Stimulated activated naive CD4-positive, alpha-beta T cell (primary cell): ENCODE data around the gene ARPC2.
A peak's percentile ranks its signal among the peaks of the same experiment; 100 is the strongest.
"Not testable (repeated sequence)": the region's sequence is repeated elsewhere in the genome, so short reads cannot be mapped to it uniquely, and the experiment has no call there.

Source experiments
- DNase-seq, 6 experiments: peaks; one replicate each; lab custom pipeline; 2025; lab: John Stamatoyannopoulos, UW

ARPC2 gene

GRCh38 chr2:218270721-218271486, 53.9 kb downstream of the ARPC2 start:
- no peak for DNase-seq

GRCh38 chr2:218271487-218271797, 54.5 kb downstream of the ARPC2 start:
- no peak for DNase-seq

- DNase-seq, result no peak
Measured at GRCh38 chr2:218271865-218272530, 55.0 kb downstream of the ARPC2 start.

- DNase-seq, result peak; percentile 61 to 80 (median 68)
Measured at GRCh38 chr2:218272531-218273212, 55.7 kb downstream of the ARPC2 start.

GRCh38 chr2:218273214-218273907, 56.4 kb downstream of the ARPC2 start:
- not testable (repeated sequence) for DNase-seq

GRCh38 chr2:218273908-218274249, 56.9 kb downstream of the ARPC2 start:
- DNase-seq, result no peak

- no peak for DNase-seq
Measured at GRCh38 chr2:218274586-218274985, 57.6 kb downstream of the ARPC2 start.

- no peak for DNase-seq
Measured at GRCh38 chr2:218275371-218276072, 58.5 kb downstream of the ARPC2 start.

GRCh38 chr2:218276986-218277755, 60.2 kb downstream of the ARPC2 start:
- DNase-seq, result no peak

- no peak for DNase-seq
Measured at GRCh38 chr2:218277921-218278320, 60.9 kb downstream of the ARPC2 start.

GRCh38 chr2:218278531-218279360, 61.8 kb downstream of the ARPC2 start:
- DNase-seq, result no peak

GRCh38 chr2:218280260-218280870, 63.4 kb downstream of the ARPC2 start:
- no peak for DNase-seq

- DNase-seq, result no peak
Measured at GRCh38 chr2:218281449-218281848, 64.5 kb downstream of the ARPC2 start.

- DNase-seq, result no peak
Measured at GRCh38 chr2:218282173-218282991, 65.4 kb downstream of the ARPC2 start.

- no peak for DNase-seq
Measured at GRCh38 chr2:218284106-218284811, 67.3 kb downstream of the ARPC2 start.

- DNase-seq, result no peak
Measured at GRCh38 chr2:218285604-218286003, 68.6 kb downstream of the ARPC2 start.

GRCh38 chr2:218286570-218287459, 69.8 kb downstream of the ARPC2 start:
- peak; percentile 63 to 79 (median 78) for DNase-seq
